Activated T-cell treated with anti-CD3 and anti-CD28 coated beads for 4 hours (primary cell): ENCODE measurements around the gene INPP4A.

Experiments
- DNase-seq: peaks from one replicate; pipeline ENCODE4 v3.0.0-alpha.2; 2020

Gene INPP4A

GRCh38 chr2:98501223-98501622 lies 56.6 kb downstream of the INPP4A start:
- DNase-seq = no peak

- no peak for DNase-seq
Measured at GRCh38 chr2:98501876-98502275, 57.2 kb downstream of the INPP4A start.

GRCh38 chr2:98502556-98503335 lies 58.1 kb downstream of the INPP4A start:
- no peak for DNase-seq

- DNase-seq = no peak
Measured at GRCh38 chr2:98503481-98504105, 58.9 kb downstream of the INPP4A start.

GRCh38 chr2:98504381-98505109 lies 59.9 kb downstream of the INPP4A start:
- no peak for DNase-seq

GRCh38 chr2:98505311-98505808 lies 60.7 kb downstream of the INPP4A start:
- DNase-seq = no peak

GRCh38 chr2:98505971-98506664 lies 61.5 kb downstream of the INPP4A start:
- DNase-seq = no peak

GRCh38 chr2:98506881-98507280 lies 62.2 kb downstream of the INPP4A start:
- no peak for DNase-seq

GRCh38 chr2:98507461-98507860 lies 62.8 kb downstream of the INPP4A start:
- DNase-seq = no peak

GRCh38 chr2:98507891-98508708 lies 63.4 kb downstream of the INPP4A start:
- DNase-seq = no peak

GRCh38 chr2:98508709-98509066 lies 64.0 kb downstream of the INPP4A start:
- DNase-seq = peak; percentile 59

GRCh38 chr2:98509542-98510321 lies 65.1 kb downstream of the INPP4A start:
- no peak for DNase-seq

- DNase-seq = no peak
Measured at GRCh38 chr2:98510322-98510662, 65.6 kb downstream of the INPP4A start.

GRCh38 chr2:98511981-98512380 lies 67.3 kb downstream of the INPP4A start:
- no peak for DNase-seq

GRCh38 chr2:98512699-98513098 lies 68.0 kb downstream of the INPP4A start:
- DNase-seq = no peak

GRCh38 chr2:98514096-98514639 lies 69.5 kb downstream of the INPP4A start:
- no peak for DNase-seq

- DNase-seq = no peak
Measured at GRCh38 chr2:98514879-98515249, 70.2 kb downstream of the INPP4A start.

GRCh38 chr2:98515250-98515991 lies 70.8 kb downstream of the INPP4A start:
- DNase-seq = no peak

GRCh38 chr2:98516571-98516970 lies 71.9 kb downstream of the INPP4A start:
- no peak for DNase-seq

GRCh38 chr2:98517636-98518035 lies 73.0 kb downstream of the INPP4A start:
- DNase-seq = no peak

- DNase-seq = peak; percentile 49
Measured at GRCh38 chr2:98518101-98518500, 73.4 kb downstream of the INPP4A start.
